Fibroblast of pulmonary artery (primary cell): Measurements from ENCODE around the gene KHDC1.
"Not testable (repeated sequence)": the region's sequence is repeated elsewhere in the genome, so short reads cannot be mapped to it uniquely, and the experiment has no call there.

Experiments
- DNase-seq: peaks from one replicate; pipeline ENCODE4 v3.0.0-alpha.2; 2010; ENCODE audit warnings: low read depth
- H3K4me3 ChIP-seq: replicated peaks from 2 replicates; pipeline ENCODE4 v1.5.1; 2011; ENCODE audit warnings: low read depth, mild to moderate bottlenecking, control low read depth, low read length, moderate library complexity
- CTCF ChIP-seq: IDR thresholded peaks from 2 replicates; pipeline ENCODE4 v1.5.1; 2011; ENCODE audit warnings: mild to moderate bottlenecking, control low read depth, low read length, inconsistent platforms; ENCODE audit errors: missing control alignments

KHDC1 gene

GRCh38 chr6:73200735-73201134 lies 62.3 kb downstream of the KHDC1 start:
- no peak overlapping the region for H3K4me3 ChIP-seq
- no peak for DNase-seq
- no peak for TF ChIP-seq CTCF

- no peak for TF ChIP-seq CTCF
- DNase-seq = no peak
- no peak overlapping the region for H3K4me3 ChIP-seq
Observed at GRCh38 chr6:73200247-73200646, 62.7 kb downstream of the KHDC1 start.

- TF ChIP-seq CTCF = no peak
- no peak overlapping the region for H3K4me3 ChIP-seq
- DNase-seq = no peak
Observed at GRCh38 chr6:73194744-73195143, 68.3 kb downstream of the KHDC1 start.

- not testable (repeated sequence) for DNase-seq, H3K4me3 ChIP-seq
Observed at GRCh38 chr6:73193302-73193701, 69.7 kb downstream of the KHDC1 start.
